Retinal pigment epithelial cell (primary cell): ENCODE measurements around the gene WDR35.

Experiments used
- DNase-seq: peaks from one replicate; pipeline ENCODE4 v3.0.0-alpha.2; 2010; ENCODE audit warnings: low read depth
- H3K4me3 ChIP-seq: 2 replicates; pipeline ENCODE4 v1.5.1; 2011; ENCODE audit warnings: mild to moderate bottlenecking, low read length, control low read depth, moderate library complexity
- CTCF ChIP-seq: conservative IDR thresholded peaks from 2 replicates; pipeline ENCODE4 v1.5.1; 2011; ENCODE audit warnings: low read depth, low read length, control low read depth, inconsistent platforms

WDR35 gene

GRCh38 chr2:20019747-20020146, 29.8 kb upstream of the WDR35 start:
- H3K4me3 ChIP-seq: no peak overlapping the region
- no peak for DNase-seq
- no peak for TF ChIP-seq CTCF

GRCh38 chr2:20018601-20019152, 28.8 kb upstream of the WDR35 start:
- no peak for DNase-seq
- no peak overlapping the region for H3K4me3 ChIP-seq
- no peak for TF ChIP-seq CTCF

- TF ChIP-seq CTCF: no peak
- H3K4me3 ChIP-seq: no peak overlapping the region
- no peak for DNase-seq
These were observed 26.4 kb upstream of the WDR35 start for GRCh38 chr2:20016346-20016745.

- TF ChIP-seq CTCF: peak; percentile 50
- no peak for DNase-seq
- H3K4me3 ChIP-seq: no peak overlapping the region
These were observed 25.7 kb upstream of the WDR35 start for GRCh38 chr2:20015482-20016083.

- DNase-seq: no peak
- no peak for TF ChIP-seq CTCF
- H3K4me3 ChIP-seq: peak overlapping the region; percentile 45
These were observed 23.4 kb upstream of the WDR35 start for GRCh38 chr2:20013126-20013849.

- TF ChIP-seq CTCF: no peak
- H3K4me3 ChIP-seq: peak within 1 kb of the TSS; percentile 45
- no peak for DNase-seq
These were observed 22.6 kb upstream of the WDR35 start, which contains the start of gene MATN3 for GRCh38 chr2:20012282-20013125. MATN3 (minus strand) TSS chr2:20012668; CDS start chr2:20012631, 37 bp downstream.

- no peak for TF ChIP-seq CTCF
- no peak for DNase-seq
- H3K4me3 ChIP-seq: peak overlapping the region; percentile 45
These were observed 22.1 kb upstream of the WDR35 start for GRCh38 chr2:20012032-20012281.
